ENCODE results near the gene TSPYL4.

DNA sequence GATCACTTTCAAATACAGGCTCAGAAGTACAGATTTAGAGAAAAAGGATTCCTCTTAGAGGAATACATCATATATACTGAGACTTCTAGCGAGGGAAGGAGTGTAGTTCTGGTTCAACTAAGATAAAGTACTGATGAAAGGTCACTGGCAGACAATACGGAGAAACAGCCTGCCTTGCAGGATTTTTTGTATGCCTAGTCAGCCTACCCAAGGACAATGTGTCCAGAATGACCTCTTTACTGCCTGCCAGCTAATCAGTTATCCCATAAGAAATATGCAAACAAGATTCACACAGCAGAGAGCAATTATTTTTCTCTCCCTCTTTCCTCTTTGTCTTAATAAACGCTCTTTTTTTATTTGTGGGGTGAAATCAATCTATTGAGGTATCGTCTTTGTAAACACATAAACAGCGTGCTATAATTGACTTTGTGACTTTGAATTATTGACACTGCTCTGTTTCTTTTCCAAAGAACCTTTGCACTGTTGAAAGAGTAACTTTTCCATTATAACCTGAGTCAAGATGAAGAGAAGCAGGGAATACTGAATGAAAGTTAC is 1.4 kb upstream of the TSPYL4 start:
- no peak for TF ChIP-seq EZH2 (IDR thresholded peaks at IDR 0.05)
- no peak for TF ChIP-seq POLR2AphosphoS5 (IDR thresholded peaks at IDR 0.05; ENCODE audit: borderline replicate concordance, low read depth, low read length)
